ENCODE measurements around the gene RAD23A.

- TF ChIP-seq CTCF (IDR thresholded peaks at IDR 0.05) (peak; percentile 97), ZFX (IDR thresholded peaks at IDR 0.05; ENCODE audit: borderline replicate concordance) (no peak)
Observed at GRCh38 chr19:12983542-12984142, 38.0 kb downstream of the RAD23A start.
